A549 (cell line): ENCODE data around the gene SCAP.

ENCODE experiments used
- MYC ChIP-seq: IDR thresholded peaks from 2 replicates; pipeline ENCODE4 v1.6.1; 2012; ENCODE audit warnings: mild to moderate bottlenecking, inconsistent platforms, low read length, improper control_type of control experiment, borderline replicate concordance
- TF ChIP-seq, protein P1 (sequence below): fragments of >200 bp; sonication (Bioruptor Twin); formaldehyde crosslinking; IDR thresholded peaks from 3 replicates; pipeline ENCODE4 v1.5.1; 2016

DNA sequence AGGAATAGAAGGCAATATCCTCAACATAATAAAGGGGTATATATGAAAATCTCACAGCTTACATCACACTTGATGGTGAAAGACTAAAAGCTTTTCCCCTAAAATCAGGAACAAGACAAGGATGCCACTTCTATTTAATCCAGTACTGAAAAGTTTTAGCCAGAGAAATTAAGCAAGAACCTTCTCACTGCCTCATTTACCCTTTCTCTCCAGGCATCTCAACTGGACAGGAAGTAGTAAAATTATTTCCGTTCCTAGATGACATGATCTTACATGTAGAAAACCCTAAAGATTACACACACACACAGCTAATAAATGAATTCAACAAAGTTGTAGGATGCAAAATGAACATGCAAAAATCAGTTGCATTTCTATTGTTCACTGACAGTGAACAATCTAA is 11.2 kb downstream of the SCAP start:
- TF ChIP-seq MYC, result no peak
- TF ChIP-seq, protein P1, sequence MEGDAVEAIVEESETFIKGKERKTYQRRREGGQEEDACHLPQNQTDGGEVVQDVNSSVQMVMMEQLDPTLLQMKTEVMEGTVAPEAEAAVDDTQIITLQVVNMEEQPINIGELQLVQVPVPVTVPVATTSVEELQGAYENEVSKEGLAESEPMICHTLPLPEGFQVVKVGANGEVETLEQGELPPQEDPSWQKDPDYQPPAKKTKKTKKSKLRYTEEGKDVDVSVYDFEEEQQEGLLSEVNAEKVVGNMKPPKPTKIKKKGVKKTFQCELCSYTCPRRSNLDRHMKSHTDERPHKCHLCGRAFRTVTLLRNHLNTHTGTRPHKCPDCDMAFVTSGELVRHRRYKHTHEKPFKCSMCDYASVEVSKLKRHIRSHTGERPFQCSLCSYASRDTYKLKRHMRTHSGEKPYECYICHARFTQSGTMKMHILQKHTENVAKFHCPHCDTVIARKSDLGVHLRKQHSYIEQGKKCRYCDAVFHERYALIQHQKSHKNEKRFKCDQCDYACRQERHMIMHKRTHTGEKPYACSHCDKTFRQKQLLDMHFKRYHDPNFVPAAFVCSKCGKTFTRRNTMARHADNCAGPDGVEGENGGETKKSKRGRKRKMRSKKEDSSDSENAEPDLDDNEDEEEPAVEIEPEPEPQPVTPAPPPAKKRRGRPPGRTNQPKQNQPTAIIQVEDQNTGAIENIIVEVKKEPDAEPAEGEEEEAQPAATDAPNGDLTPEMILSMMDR, result no peak
